Mucosa of rectum (tissue), 2 donors: ENCODE results near the gene TMEM240.

ENCODE experiments used
- H3K27ac ChIP-seq, 2 donors: one replicate each; pipeline ENCODE4 v1.7.0; 2013; ENCODE audit warnings: inconsistent platforms in 2 of 2, low read depth in 2 of 2, low read length in 2 of 2
- H3K27me3 ChIP-seq, 2 donors: one replicate each; pipeline ENCODE4 v1.7.0; 2013; ENCODE audit warnings: low read length in 2 of 2; ENCODE audit not compliant: control insufficient read depth in 2 of 2, insufficient read depth in 2 of 2
- H3K36me3 ChIP-seq, 2 donors: one replicate each; pipeline ENCODE4 v1.7.0; 2013; ENCODE audit warnings: low read length in 2 of 2; ENCODE audit not compliant: control insufficient read depth in 2 of 2, insufficient read depth in 2 of 2
- H3K4me1 ChIP-seq, 2 donors: one replicate each; pipeline ENCODE4 v1.7.0; 2013; ENCODE audit warnings: low read length in 2 of 2, mild to moderate bottlenecking in 1 of 2; ENCODE audit not compliant: control insufficient read depth in 2 of 2, insufficient read depth in 2 of 2
- H3K4me3 ChIP-seq, 2 donors: one replicate each; pipeline ENCODE4 v1.7.0; 2013; ENCODE audit warnings: low read length in 2 of 2
- H3K9ac ChIP-seq, 2 donors: one replicate each; pipeline ENCODE4 v1.7.0; 2013; ENCODE audit warnings: low read length in 2 of 2, low read depth in 1 of 2, mild to moderate bottlenecking in 1 of 2
- H3K9me3 ChIP-seq, 2 donors: one replicate each; pipeline ENCODE4 v1.7.0; 2013; ENCODE audit warnings: low read length in 2 of 2; ENCODE audit not compliant: control insufficient read depth in 2 of 2
- donor health status: healthy.
- donor health status: Normal muscosa, but diverticular disease.

The TMEM240 gene

GRCh38 chr1:1540090-1540817, at the start of gene TMEM240:
TSS of gene TMEM240 (minus strand) at chr1:1540624. CDS start at chr1:1540346, 278 bp downstream.
- H3K9ac ChIP-seq = peak within 1 kb of the TSS; percentile 14 to 23
- peak within 1 kb of the TSS in 1 of 2 donors; percentile 16 for H3K27ac ChIP-seq
- peak within 1 kb of the TSS; percentile 48 to 54 for H3K4me3 ChIP-seq
- peaks cover 10 to 20% of the 10 kb centered on the region in 2 donors for H3K36me3 ChIP-seq
- no peaks in the 10 kb centered on the region for H3K27me3 ChIP-seq
- no peaks in the 10 kb centered on the region for H3K9me3 ChIP-seq
- H3K4me1 ChIP-seq = peaks cover 0 to 4% of the 10 kb centered on the region in 2 donors

- Histone ChIP-seq H3K9ac (no peak overlapping the region), H3K9me3 (no peaks in the 10 kb centered on the region), H3K4me3 (no peak overlapping the region), H3K27ac (no peak overlapping the region), H3K36me3 (no peaks in the 10 kb centered on the region), H3K4me1 (no peaks in the 10 kb centered on the region), H3K27me3 (peaks cover 3 to 13% of the 10 kb centered on the region in 2 donors)
Measured at GRCh38 chr1:1583347-1584010, 43.1 kb upstream of the TMEM240 start.

- no peaks in the 10 kb centered on the region for H3K36me3 ChIP-seq
- H3K4me1 ChIP-seq = no peaks in the 10 kb centered on the region
- no peak overlapping the region for H3K4me3 ChIP-seq
- peaks cover 3 to 13% of the 10 kb centered on the region in 2 donors for H3K27me3 ChIP-seq
- H3K27ac ChIP-seq = no peak overlapping the region
- no peaks in the 10 kb centered on the region for H3K9me3 ChIP-seq
- no peak overlapping the region for H3K9ac ChIP-seq
Measured at GRCh38 chr1:1582585-1583346, 42.3 kb upstream of the TMEM240 start.

GRCh38 chr1:1578371-1578940, 38.0 kb upstream of the TMEM240 start:
- H3K36me3 ChIP-seq = no peaks in the 10 kb centered on the region
- no peak overlapping the region for H3K27ac ChIP-seq
- peaks cover 0 to 6% of the 10 kb centered on the region in 2 donors for H3K27me3 ChIP-seq
- H3K9ac ChIP-seq = no peak overlapping the region
- H3K9me3 ChIP-seq = no peaks in the 10 kb centered on the region
- no peak overlapping the region for H3K4me3 ChIP-seq
- H3K4me1 ChIP-seq = peaks cover 12 to 14% of the 10 kb centered on the region in 2 donors

GRCh38 chr1:1577367-1578011, 37.1 kb upstream of the TMEM240 start:
- H3K9ac ChIP-seq = peak overlapping the region in 1 of 2 donors; percentile 18
- no peaks in the 10 kb centered on the region for H3K9me3 ChIP-seq
- H3K27ac ChIP-seq = peak overlapping the region in 1 of 2 donors; percentile 9
- peaks cover 0 to 3% of the 10 kb centered on the region in 2 donors for H3K27me3 ChIP-seq
- peaks cover 14 to 17% of the 10 kb centered on the region in 2 donors for H3K4me1 ChIP-seq
- no peak overlapping the region for H3K4me3 ChIP-seq
- no peaks in the 10 kb centered on the region for H3K36me3 ChIP-seq

- Histone ChIP-seq H3K4me1 (peaks cover 14 to 19% of the 10 kb centered on the region in 2 donors), H3K36me3 (peaks cover 7 to 8% of the 10 kb centered on the region in 2 donors), H3K9ac (peak within 1 kb of the TSS; percentile 99 to 100), H3K9me3 (no peaks in the 10 kb centered on the region), H3K4me3 (peak within 1 kb of the TSS; percentile 94 to 99), H3K27me3 (no peaks in the 10 kb centered on the region), H3K27ac (peak within 1 kb of the TSS; percentile 99)
Measured at GRCh38 chr1:1574721-1575537, 34.5 kb upstream of the TMEM240 start, which contains the start of gene SSU72. TSS of gene SSU72 (minus strand) at chr1:1574863. CDS start at chr1:1574557, 306 bp downstream.

- Histone ChIP-seq H3K9ac (peak overlapping the region; percentile 99 to 100), H3K9me3 (no peaks in the 10 kb centered on the region), H3K27me3 (no peaks in the 10 kb centered on the region), H3K36me3 (peaks cover 8 to 15% of the 10 kb centered on the region in 2 donors), H3K4me3 (peak overlapping the region; percentile 94 to 99), H3K4me1 (peaks cover 14 to 19% of the 10 kb centered on the region in 2 donors), H3K27ac (peak overlapping the region; percentile 99)
Measured at GRCh38 chr1:1573843-1574720, 33.7 kb upstream of the TMEM240 start.

GRCh38 chr1:1569341-1569740, 28.9 kb upstream of the TMEM240 start:
- H3K4me1 ChIP-seq = peaks cover 3 to 8% of the 10 kb centered on the region in 2 donors
- no peak overlapping the region for H3K4me3 ChIP-seq
- no peaks in the 10 kb centered on the region for H3K27me3 ChIP-seq
- H3K9ac ChIP-seq = no peak overlapping the region
- peaks cover 17 to 29% of the 10 kb centered on the region in 2 donors for H3K36me3 ChIP-seq
- no peak overlapping the region for H3K27ac ChIP-seq
- H3K9me3 ChIP-seq = no peaks in the 10 kb centered on the region
